HepG2 (cell line): ENCODE data around the gene RCBTB1. TPM values are rescaled to one million over a fixed set of nuclear protein-coding genes. Genes with fewer than 3 reads are reported as not detected.
A peak's percentile ranks its signal among the peaks of the same experiment; 100 is the strongest.

Source experiments
- ATF7 ChIP-seq, 2 experiments: fragments of 450-650 bp in 1 of 2; sonication (generic) in 1 of 2; formaldehyde crosslinking in 1 of 2; IDR thresholded peaks; 2 replicates each; pipeline versions ENCODE4 v1.4.0 to v1.6.1; 2016 to 2020; ENCODE audit warnings: antibody characterized with exemption in 1 of 2, mild to moderate bottlenecking in 1 of 2, missing genetic modification reagents in 1 of 2
- CEBPB ChIP-seq: IDR thresholded peaks from 2 replicates; pipeline ENCODE4 v1.6.1; 2011; ENCODE audit warnings: low read depth, low read length, improper control_type of control experiment, borderline replicate concordance
- FOXA1 ChIP-seq, 2 experiments: fragments of 450-650 bp in 1 of 2; sonication (generic) in 1 of 2; formaldehyde crosslinking in 1 of 2; IDR thresholded peaks; 2 replicates each; pipeline versions ENCODE4 v1.4.0 to v1.6.1; 2016 to 2020; ENCODE audit warnings: missing genetic modification reagents in 1 of 2
- FOXA3 ChIP-seq: IDR thresholded peaks from 2 replicates; pipeline ENCODE4 v1.6.1; 2016; ENCODE audit warnings: missing genetic modification reagents, missing compliant biosample characterization
- HIVEP1 ChIP-seq: sonication (generic); formaldehyde crosslinking; IDR thresholded peaks from 2 replicates; pipeline ENCODE4 v1.4.0; 2020; ENCODE audit warnings: mild to moderate bottlenecking, missing genetic modification reagents
- HMG20A ChIP-seq: IDR thresholded peaks from 2 replicates; pipeline ENCODE4 v1.6.1; 2016; ENCODE audit warnings: borderline replicate concordance
- NCOA2 ChIP-seq: sonication (generic); formaldehyde crosslinking; IDR thresholded peaks from 2 replicates; pipeline ENCODE4 v1.8.0; 2022; ENCODE audit warnings: inconsistent platforms
- NR2F1 ChIP-seq, 2 experiments: fragments of 450-650 bp in 1 of 2; formaldehyde crosslinking in 1 of 2; IDR thresholded peaks; 2 replicates each; pipeline versions ENCODE4 v1.5.0 to v1.6.1; 2016 to 2020; ENCODE audit warnings: mild to moderate bottlenecking in 1 of 2, missing compliant biosample characterization in 1 of 2, missing genetic modification reagents in 1 of 2, moderate library complexity in 1 of 2
- STAG1 ChIP-seq: sonication (generic); formaldehyde crosslinking; IDR thresholded peaks from 2 replicates; pipeline ENCODE4 v1.4.0; 2020; ENCODE audit warnings: missing genetic modification reagents
- ZNF432 ChIP-seq: sonication (generic); formaldehyde crosslinking; IDR thresholded peaks from 2 replicates; pipeline ENCODE4 v1.5.0; 2020; ENCODE audit warnings: missing genetic modification reagents, mild to moderate bottlenecking, borderline replicate concordance
- ZNF468 ChIP-seq: sonication (generic); formaldehyde crosslinking; IDR thresholded peaks from 2 replicates; pipeline ENCODE4 v1.8.0; 2022; ENCODE audit warnings: mild to moderate bottlenecking, moderate library complexity, missing genetic modification reagents
- ZNF792 ChIP-seq: IDR thresholded peaks from 2 replicates; pipeline ENCODE4 v1.6.1; 2016
- ZNF839 ChIP-seq: sonication (generic); formaldehyde crosslinking; IDR thresholded peaks from 2 replicates; pipeline ENCODE4 v1.4.0; 2020; ENCODE audit warnings: missing genetic modification reagents, mild to moderate bottlenecking, borderline replicate concordance
- polyA plus RNA-seq, 8 experiments: library from polyadenylated mRNA; depleted of rRNA in 3 of 8; stranded (reverse) in 7 of 8; unstranded in 1 of 8; fragments of >200 nt; fragmentation: Illumina TruSeq in 4 of 8; extraction: Trizol in 4 of 8; gene quantifications; 2 replicates each; pipeline versions ENCODE4 v1.2.1 to v1.2.3, GENCODE V29; 2011 to 2016; ENCODE audit warnings: low read depth in 4 of 8, missing spikeins in 1 of 8, mixed read lengths in 1 of 8; ENCODE audit not compliant: insufficient read depth in 1 of 8
- total RNA-seq, 5 experiments: library from RNA; depleted of rRNA; stranded (reverse); fragments of >200 nt; fragmentation: Illumina TruSeq; extraction: Trizol; gene quantifications; 2 replicates each; pipeline ENCODE4 v1.2.3, GENCODE V29; 2016; ENCODE audit warnings: low read depth in 1 of 5
- TF ChIP-seq, protein P1 (sequence below): sonication (generic); IDR thresholded peaks from 2 replicates; pipeline ENCODE4 v1.6.1; 2016; ENCODE audit warnings: low read depth, borderline replicate concordance
- TF ChIP-seq, protein P2 (sequence below): sonication (generic); formaldehyde crosslinking; IDR thresholded peaks from 2 replicates; pipeline ENCODE4 v1.8.0; 2022; ENCODE audit warnings: missing genetic modification reagents, mild to moderate bottlenecking, inconsistent platforms, borderline replicate concordance
- TF ChIP-seq, protein P3 (sequence below): sonication (generic); formaldehyde crosslinking; IDR thresholded peaks from 2 replicates; pipeline ENCODE4 v1.4.0; 2020; ENCODE audit warnings: missing genetic modification reagents, borderline replicate concordance
- TF ChIP-seq, protein P4 (sequence below): sonication (generic); formaldehyde crosslinking; conservative IDR thresholded peaks from 2 replicates; pipeline ENCODE4 v1.5.0; 2020; ENCODE audit warnings: missing genetic modification reagents
- TF ChIP-seq, protein P5 (sequence below), 2 experiments: IDR thresholded peaks; 2 replicates each; pipeline ENCODE4 v1.6.1; 2011 to 2012; ENCODE audit warnings: low read length in 2 of 2, borderline replicate concordance in 1 of 2, low read depth in 1 of 2, mild to moderate bottlenecking in 1 of 2, moderate library complexity in 1 of 2

RCBTB1 gene
- total and polyA plus RNA-seq, 2 of the 13 experiments (the other 11 are each of a cell fraction or from before 2014, with no cell fraction given) = 13.4 to 21.6 TPM

DNA sequence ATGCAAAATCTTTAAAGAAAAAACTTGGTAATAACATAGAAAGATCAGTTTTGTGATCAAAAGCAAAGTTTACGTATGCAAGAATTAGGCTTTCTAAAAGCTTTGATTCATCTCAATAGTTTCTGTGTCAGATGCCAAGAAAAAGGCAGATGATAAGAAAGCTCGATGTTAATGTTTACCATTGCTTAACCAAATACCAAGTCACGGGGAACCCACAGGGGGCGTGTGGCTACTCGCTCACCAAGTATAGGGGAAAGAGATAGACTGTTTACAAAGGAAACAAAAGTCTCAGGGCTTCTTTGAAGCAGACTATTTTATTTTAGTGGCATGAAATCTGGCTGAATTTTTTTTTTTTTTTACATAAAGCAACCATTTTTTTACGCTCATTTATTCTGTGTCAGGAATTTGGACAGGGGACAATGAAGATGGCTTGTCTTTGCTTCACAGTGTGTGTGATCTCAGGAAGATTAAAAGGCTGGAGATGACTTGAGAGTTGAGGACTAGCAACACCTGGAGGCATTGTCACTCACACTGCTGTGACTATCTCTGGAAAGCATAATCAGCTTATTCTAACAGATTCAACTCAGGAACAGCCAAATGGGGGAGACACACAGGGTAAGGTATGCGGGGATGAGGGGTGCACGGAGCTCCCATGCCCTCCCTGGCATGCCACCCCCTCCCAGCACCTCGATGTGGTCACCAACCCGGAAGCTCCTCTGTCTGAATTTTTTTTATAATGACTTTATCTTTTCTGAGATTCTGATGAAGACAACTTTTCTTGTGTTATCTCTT is 24.9 kb downstream of the RCBTB1 start (continued):
- TF ChIP-seq ZNF468 (no peak), HIVEP1 (CRISPR knock-in tag) (no peak), ZNF432 (CRISPR knock-in tag) (no peak), NCOA2 (CRISPR knock-in tag) (peak; percentile 54; the same call in 1 of the 2 replicates), FOXA1 (IDR thresholded peaks at IDR 0.05) (no peak), FOXA1 (CRISPR knock-in tag; IDR thresholded peaks at IDR 0.05) (peak; percentile 54; the same call in 1 of the 2 replicates), CEBPB (peak; percentile 24; the same call in 1 of the 2 replicates), FOXA3 (peak; percentile 77), NR2F1 (CRISPR knock-in tag; IDR thresholded peaks at IDR 0.05) (no peak), ZNF792 (CRISPR knock-in tag) (0 out of 2 replicates have a peak, but pooled peaks have one; percentile 43), STAG1 (CRISPR knock-in tag) (peak; percentile 42; the same call in 1 of the 2 replicates), ATF7 (IDR thresholded peaks at IDR 0.05) (no peak), ATF7 (CRISPR knock-in tag; IDR thresholded peaks at IDR 0.05) (no peak), ZNF839 (CRISPR knock-in tag) (no peak), HMG20A (CRISPR knock-in tag) (peak; percentile 62)
- TF ChIP-seq, protein P1, sequence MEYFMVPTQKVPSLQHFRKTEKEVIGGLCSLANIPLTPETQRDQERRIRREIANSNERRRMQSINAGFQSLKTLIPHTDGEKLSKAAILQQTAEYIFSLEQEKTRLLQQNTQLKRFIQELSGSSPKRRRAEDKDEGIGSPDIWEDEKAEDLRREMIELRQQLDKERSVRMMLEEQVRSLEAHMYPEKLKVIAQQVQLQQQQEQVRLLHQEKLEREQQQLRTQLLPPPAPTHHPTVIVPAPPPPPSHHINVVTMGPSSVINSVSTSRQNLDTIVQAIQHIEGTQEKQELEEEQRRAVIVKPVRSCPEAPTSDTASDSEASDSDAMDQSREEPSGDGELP = no peak
- TF ChIP-seq, protein P2, sequence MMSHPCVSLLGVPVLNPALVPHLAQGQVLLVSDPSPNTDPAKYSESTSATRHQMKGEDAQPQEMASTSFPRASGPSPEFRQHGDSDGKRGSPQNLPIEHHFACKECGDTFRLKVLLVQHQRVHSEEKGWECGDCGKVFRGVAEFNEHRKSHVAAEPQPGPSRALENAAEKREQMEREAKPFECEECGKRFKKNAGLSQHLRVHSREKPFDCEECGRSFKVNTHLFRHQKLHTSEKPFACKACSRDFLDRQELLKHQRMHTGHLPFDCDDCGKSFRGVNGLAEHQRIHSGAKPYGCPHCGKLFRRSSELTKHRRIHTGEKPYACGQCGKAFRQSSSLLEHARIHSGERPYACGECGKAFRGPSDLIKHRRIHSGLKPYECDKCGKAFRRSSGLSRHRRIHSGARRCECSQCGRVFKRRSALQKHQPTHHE = no peak
- TF ChIP-seq, protein P3, sequence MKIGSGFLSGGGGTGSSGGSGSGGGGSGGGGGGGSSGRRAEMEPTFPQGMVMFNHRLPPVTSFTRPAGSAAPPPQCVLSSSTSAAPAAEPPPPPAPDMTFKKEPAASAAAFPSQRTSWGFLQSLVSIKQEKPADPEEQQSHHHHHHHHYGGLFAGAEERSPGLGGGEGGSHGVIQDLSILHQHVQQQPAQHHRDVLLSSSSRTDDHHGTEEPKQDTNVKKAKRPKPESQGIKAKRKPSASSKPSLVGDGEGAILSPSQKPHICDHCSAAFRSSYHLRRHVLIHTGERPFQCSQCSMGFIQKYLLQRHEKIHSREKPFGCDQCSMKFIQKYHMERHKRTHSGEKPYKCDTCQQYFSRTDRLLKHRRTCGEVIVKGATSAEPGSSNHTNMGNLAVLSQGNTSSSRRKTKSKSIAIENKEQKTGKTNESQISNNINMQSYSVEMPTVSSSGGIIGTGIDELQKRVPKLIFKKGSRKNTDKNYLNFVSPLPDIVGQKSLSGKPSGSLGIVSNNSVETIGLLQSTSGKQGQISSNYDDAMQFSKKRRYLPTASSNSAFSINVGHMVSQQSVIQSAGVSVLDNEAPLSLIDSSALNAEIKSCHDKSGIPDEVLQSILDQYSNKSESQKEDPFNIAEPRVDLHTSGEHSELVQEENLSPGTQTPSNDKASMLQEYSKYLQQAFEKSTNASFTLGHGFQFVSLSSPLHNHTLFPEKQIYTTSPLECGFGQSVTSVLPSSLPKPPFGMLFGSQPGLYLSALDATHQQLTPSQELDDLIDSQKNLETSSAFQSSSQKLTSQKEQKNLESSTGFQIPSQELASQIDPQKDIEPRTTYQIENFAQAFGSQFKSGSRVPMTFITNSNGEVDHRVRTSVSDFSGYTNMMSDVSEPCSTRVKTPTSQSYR (CRISPR knock-in tag) = no peak
- TF ChIP-seq, protein P4, sequence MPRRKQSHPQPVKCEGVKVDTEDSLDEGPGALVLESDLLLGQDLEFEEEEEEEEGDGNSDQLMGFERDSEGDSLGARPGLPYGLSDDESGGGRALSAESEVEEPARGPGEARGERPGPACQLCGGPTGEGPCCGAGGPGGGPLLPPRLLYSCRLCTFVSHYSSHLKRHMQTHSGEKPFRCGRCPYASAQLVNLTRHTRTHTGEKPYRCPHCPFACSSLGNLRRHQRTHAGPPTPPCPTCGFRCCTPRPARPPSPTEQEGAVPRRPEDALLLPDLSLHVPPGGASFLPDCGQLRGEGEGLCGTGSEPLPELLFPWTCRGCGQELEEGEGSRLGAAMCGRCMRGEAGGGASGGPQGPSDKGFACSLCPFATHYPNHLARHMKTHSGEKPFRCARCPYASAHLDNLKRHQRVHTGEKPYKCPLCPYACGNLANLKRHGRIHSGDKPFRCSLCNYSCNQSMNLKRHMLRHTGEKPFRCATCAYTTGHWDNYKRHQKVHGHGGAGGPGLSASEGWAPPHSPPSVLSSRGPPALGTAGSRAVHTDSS (CRISPR knock-in tag) = no peak
- TF ChIP-seq, protein P5, sequence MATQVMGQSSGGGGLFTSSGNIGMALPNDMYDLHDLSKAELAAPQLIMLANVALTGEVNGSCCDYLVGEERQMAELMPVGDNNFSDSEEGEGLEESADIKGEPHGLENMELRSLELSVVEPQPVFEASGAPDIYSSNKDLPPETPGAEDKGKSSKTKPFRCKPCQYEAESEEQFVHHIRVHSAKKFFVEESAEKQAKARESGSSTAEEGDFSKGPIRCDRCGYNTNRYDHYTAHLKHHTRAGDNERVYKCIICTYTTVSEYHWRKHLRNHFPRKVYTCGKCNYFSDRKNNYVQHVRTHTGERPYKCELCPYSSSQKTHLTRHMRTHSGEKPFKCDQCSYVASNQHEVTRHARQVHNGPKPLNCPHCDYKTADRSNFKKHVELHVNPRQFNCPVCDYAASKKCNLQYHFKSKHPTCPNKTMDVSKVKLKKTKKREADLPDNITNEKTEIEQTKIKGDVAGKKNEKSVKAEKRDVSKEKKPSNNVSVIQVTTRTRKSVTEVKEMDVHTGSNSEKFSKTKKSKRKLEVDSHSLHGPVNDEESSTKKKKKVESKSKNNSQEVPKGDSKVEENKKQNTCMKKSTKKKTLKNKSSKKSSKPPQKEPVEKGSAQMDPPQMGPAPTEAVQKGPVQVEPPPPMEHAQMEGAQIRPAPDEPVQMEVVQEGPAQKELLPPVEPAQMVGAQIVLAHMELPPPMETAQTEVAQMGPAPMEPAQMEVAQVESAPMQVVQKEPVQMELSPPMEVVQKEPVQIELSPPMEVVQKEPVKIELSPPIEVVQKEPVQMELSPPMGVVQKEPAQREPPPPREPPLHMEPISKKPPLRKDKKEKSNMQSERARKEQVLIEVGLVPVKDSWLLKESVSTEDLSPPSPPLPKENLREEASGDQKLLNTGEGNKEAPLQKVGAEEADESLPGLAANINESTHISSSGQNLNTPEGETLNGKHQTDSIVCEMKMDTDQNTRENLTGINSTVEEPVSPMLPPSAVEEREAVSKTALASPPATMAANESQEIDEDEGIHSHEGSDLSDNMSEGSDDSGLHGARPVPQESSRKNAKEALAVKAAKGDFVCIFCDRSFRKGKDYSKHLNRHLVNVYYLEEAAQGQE (IDR thresholded peaks at IDR 0.05; ENCODE audit: borderline replicate concordance in 1 of 2, low read depth in 1 of 2, low read length in 2 of 2) = no peak
